ENCODE results near the gene HELZ.

- no peak for TF ChIP-seq CTCF (tag by site-specific recombination; IDR thresholded peaks at IDR 0.05)
- no peak for TF ChIP-seq ZNF202 (tag by site-specific recombination; IDR thresholded peaks at IDR 0.05; ENCODE audit: borderline replicate concordance)
- no peak for TF ChIP-seq REST (tag by site-specific recombination; IDR thresholded peaks at IDR 0.05)
- TF ChIP-seq ZNF433 (tag by site-specific recombination; IDR thresholded peaks at IDR 0.05; ENCODE audit: low read depth) = no peak
- TF ChIP-seq TRIM28 (IDR thresholded peaks at IDR 0.05; ENCODE audit: borderline replicate concordance, low read length) = no peak
- no peak for TF ChIP-seq ZNF140 (tag by site-specific recombination; IDR thresholded peaks at IDR 0.05)
Measured at GRCh38 chr17:67074781-67075180, 170.2 kb downstream of the HELZ start.
